ENCODE measurements around the gene ARHGAP10.

DNA sequence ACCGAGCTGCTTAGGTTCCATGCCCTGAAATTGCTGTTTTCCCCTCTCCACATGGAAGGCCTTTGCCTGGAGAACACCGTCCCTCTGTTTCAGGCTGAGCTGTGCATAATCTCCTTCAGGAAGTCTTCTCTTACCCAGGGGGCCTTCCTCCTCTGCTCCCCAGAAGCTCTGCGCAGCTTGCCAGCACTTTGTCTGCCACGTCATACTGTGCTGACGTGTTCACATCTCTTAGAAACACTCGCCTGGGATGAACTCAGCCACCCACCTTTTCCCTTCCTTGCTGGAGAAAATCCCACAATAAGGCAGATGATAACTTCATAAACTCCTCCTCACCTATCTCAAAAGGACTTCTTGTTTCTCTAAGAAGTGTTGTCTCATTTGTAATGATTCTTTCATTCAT, 110.7 kb downstream of the ARHGAP10 start:
- TF ChIP-seq TAF1 (IDR thresholded peaks at IDR 0.05; ENCODE audit: low read depth, low read length) = no peak
- no peak for TF ChIP-seq PAX5 (IDR thresholded peaks at IDR 0.05; ENCODE audit: insufficient read depth, low read length, severe bottlenecking)
- no peak for TF ChIP-seq POLR2A (IDR thresholded peaks at IDR 0.05; ENCODE audit: low read depth, low read length)
- TF ChIP-seq POLR2AphosphoS5 (IDR thresholded peaks at IDR 0.05; ENCODE audit: low read depth, low read length) = no peak
- no peak for TF ChIP-seq POU2F2 (IDR thresholded peaks at IDR 0.05; ENCODE audit: low read depth, low read length)
- TF ChIP-seq SPI1 (IDR thresholded peaks at IDR 0.05; ENCODE audit: low read depth, low read length) = no peak
